SK-N-SH treated with all-trans-retinoic acid at 6 μM for 48 hours (cell line): ENCODE data around the gene AGR2.

Source experiments
- ARNTL ChIP-seq: fragments of 450-650 bp; formaldehyde crosslinking; IDR thresholded peaks from 2 replicates; pipeline ENCODE4 v1.5.0; 2020; ENCODE audit warnings: low read depth, mild to moderate bottlenecking, moderate library complexity, borderline replicate concordance
- CSDC2 ChIP-seq: fragments of 250-450 bp; sonication (Bioruptor Pico); IDR thresholded peaks from 2 replicates; pipeline ENCODE4 v1.5.0; 2020; ENCODE audit warnings: mild to moderate bottlenecking, moderate library complexity
- CSRNP3 ChIP-seq: fragments of 250-450 bp; sonication (Bioruptor Pico); IDR thresholded peaks from 2 replicates; pipeline ENCODE4 v1.5.1; 2021; ENCODE audit warnings: mild to moderate bottlenecking, moderate library complexity
- ISL1 ChIP-seq: fragments of 250-450 bp; sonication (Bioruptor Pico); IDR thresholded peaks from 2 replicates; pipeline ENCODE4 v2.1.2; 2022; ENCODE audit warnings: mild to moderate bottlenecking, moderate library complexity
- OSR1 ChIP-seq: fragments of 250-450 bp; sonication (Bioruptor Pico); IDR thresholded peaks from 2 replicates; pipeline ENCODE4 v1.8.0; 2022; ENCODE audit warnings: moderate library complexity, mild to moderate bottlenecking, inconsistent platforms
- PATZ1 ChIP-seq: fragments of 250-450 bp; sonication (Bioruptor Pico); IDR thresholded peaks from 2 replicates; pipeline ENCODE4 v1.8.0; 2020; ENCODE audit warnings: mild to moderate bottlenecking, moderate library complexity, borderline replicate concordance
- POU6F1 ChIP-seq: fragments of 250-450 bp; sonication (Bioruptor Pico); IDR thresholded peaks from 2 replicates; pipeline ENCODE4 v1.8.0; 2021; ENCODE audit warnings: low read depth, mild to moderate bottlenecking, moderate library complexity, borderline replicate concordance
- RARB ChIP-seq: fragments of 250-450 bp; sonication (Bioruptor Pico); IDR thresholded peaks from 2 replicates; pipeline ENCODE4 v1.8.0; 2021; ENCODE audit warnings: mild to moderate bottlenecking, moderate library complexity
- TSHZ2 ChIP-seq: fragments of 250-450 bp; sonication (Bioruptor Pico); IDR thresholded peaks from 2 replicates; pipeline ENCODE4 v1.5.0; 2020; ENCODE audit warnings: mild to moderate bottlenecking, moderate library complexity
- ZFP3 ChIP-seq: fragments of 250-450 bp; sonication (Bioruptor Pico); IDR thresholded peaks from 2 replicates; pipeline ENCODE4 v1.5.0; 2020; ENCODE audit warnings: mild to moderate bottlenecking, moderate library complexity
- ZNF8 ChIP-seq: fragments of 450-650 bp; formaldehyde crosslinking; IDR thresholded peaks from 2 replicates; pipeline ENCODE4 v1.5.0; 2020; ENCODE audit warnings: mild to moderate bottlenecking, moderate library complexity

GRCh38 chr7:16773326-16773725 is 31.5 kb downstream of the AGR2 start:
- TF ChIP-seq ZNF8 (CRISPR knock-in tag) (no peak), ISL1 (CRISPR knock-in tag) (no peak), OSR1 (CRISPR knock-in tag) (no peak), RARB (no peak), PATZ1 (CRISPR knock-in tag) (no peak), CSRNP3 (CRISPR knock-in tag) (no peak), TSHZ2 (CRISPR knock-in tag) (no peak), POU6F1 (CRISPR knock-in tag) (no peak), CSDC2 (CRISPR knock-in tag) (no peak), ZFP3 (no peak), ARNTL (CRISPR knock-in tag) (no peak)
